VCaP (cell line): ENCODE results near the gene MAGEH1.

Experiments used
- H3K27ac ChIP-seq: fragments of 450-650 bp; 2 replicates; pipeline ENCODE4 v1.5.1; 2017
- TF ChIP-seq, protein P1 (sequence below): fragments of 450-650 bp; conservative IDR thresholded peaks from 2 replicates; pipeline ENCODE4 v1.5.1; 2017; ENCODE audit warnings: mild to moderate bottlenecking, moderate library complexity

MAGEH1 gene

DNA sequence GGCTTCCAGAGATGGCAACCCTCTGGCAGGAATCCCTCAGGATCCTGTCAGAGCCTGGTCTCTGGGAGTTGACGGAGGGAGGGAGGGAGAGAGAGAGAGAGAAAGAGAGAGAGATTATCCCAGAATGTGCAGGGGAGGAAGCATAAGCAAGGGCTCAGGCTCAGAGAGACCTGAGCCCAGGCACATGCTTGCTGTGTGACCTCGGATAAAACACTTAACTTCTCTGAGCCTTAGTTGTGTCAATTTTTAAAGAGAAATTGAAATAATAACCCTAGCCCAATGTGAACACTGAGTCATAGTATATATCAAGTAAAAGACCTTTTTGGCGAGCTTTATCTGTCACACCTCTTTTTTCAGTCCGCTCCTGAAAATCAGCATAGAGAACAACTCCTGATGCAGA, 38.2 kb downstream of the MAGEH1 start:
- TF ChIP-seq, protein P1, sequence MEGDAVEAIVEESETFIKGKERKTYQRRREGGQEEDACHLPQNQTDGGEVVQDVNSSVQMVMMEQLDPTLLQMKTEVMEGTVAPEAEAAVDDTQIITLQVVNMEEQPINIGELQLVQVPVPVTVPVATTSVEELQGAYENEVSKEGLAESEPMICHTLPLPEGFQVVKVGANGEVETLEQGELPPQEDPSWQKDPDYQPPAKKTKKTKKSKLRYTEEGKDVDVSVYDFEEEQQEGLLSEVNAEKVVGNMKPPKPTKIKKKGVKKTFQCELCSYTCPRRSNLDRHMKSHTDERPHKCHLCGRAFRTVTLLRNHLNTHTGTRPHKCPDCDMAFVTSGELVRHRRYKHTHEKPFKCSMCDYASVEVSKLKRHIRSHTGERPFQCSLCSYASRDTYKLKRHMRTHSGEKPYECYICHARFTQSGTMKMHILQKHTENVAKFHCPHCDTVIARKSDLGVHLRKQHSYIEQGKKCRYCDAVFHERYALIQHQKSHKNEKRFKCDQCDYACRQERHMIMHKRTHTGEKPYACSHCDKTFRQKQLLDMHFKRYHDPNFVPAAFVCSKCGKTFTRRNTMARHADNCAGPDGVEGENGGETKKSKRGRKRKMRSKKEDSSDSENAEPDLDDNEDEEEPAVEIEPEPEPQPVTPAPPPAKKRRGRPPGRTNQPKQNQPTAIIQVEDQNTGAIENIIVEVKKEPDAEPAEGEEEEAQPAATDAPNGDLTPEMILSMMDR = no peak
- peak overlapping the region; percentile 81 for H3K27ac ChIP-seq

DNA sequence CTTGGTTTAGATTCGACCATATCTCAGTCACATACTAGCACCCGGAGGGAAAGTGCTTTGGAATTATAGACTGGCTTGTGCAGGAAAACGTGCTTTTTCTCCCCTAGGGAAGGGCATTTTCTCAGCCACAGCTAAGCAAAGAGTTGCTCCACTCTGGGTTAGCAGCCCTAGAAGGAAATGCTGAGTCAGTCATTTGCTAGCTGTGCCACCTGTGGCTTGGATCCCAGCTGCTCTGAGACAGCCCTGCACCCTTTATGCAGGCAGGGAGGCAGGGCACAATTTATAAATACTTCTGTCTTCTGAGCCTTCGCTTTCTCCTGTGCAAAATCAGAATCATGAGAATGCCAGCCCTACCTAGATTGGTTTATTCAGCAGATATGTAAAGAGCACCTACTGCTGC, 39.0 kb downstream of the MAGEH1 start:
- TF ChIP-seq, protein P1 = no peak
- no peak overlapping the region for H3K27ac ChIP-seq
